Right lobe of liver (tissue), 4 donors: Measurements from ENCODE around the gene HMGXB4.

Experiments used
- POLR2A ChIP-seq: fragments of 450-650 bp; IDR thresholded peaks from one replicate; pipeline ENCODE4 v1.6.1; 2017; ENCODE audit warnings: antibody characterized with exemption, mild to moderate bottlenecking
- TF ChIP-seq, protein P1 (sequence below), 4 donors: fragments of 200-600 bp in 3 of 4; fragments of 450-650 bp in 1 of 4; IDR thresholded peaks; one replicate each; pipeline versions ENCODE4 v1.5.1 to v1.8.0; 2016 to 2022; ENCODE audit warnings: antibody characterized with exemption in 4 of 4, mild to moderate bottlenecking in 2 of 4
- donor health status: DM: no; HTN: no; CAD: no.
- donor health status: DM: no; HTN: no; CAD: no.
- donor health status: DM: no; HTN: yes; CAD: no.

GRCh38 chr22:35341090-35341874 is 84.0 kb downstream of the HMGXB4 start:
- TF ChIP-seq, protein P1, sequence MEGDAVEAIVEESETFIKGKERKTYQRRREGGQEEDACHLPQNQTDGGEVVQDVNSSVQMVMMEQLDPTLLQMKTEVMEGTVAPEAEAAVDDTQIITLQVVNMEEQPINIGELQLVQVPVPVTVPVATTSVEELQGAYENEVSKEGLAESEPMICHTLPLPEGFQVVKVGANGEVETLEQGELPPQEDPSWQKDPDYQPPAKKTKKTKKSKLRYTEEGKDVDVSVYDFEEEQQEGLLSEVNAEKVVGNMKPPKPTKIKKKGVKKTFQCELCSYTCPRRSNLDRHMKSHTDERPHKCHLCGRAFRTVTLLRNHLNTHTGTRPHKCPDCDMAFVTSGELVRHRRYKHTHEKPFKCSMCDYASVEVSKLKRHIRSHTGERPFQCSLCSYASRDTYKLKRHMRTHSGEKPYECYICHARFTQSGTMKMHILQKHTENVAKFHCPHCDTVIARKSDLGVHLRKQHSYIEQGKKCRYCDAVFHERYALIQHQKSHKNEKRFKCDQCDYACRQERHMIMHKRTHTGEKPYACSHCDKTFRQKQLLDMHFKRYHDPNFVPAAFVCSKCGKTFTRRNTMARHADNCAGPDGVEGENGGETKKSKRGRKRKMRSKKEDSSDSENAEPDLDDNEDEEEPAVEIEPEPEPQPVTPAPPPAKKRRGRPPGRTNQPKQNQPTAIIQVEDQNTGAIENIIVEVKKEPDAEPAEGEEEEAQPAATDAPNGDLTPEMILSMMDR (IDR thresholded peaks at IDR 0.05): no peak
- TF ChIP-seq POLR2A: no peak
